ENCODE measurements around the gene LEF1.

LEF1 gene

DNA sequence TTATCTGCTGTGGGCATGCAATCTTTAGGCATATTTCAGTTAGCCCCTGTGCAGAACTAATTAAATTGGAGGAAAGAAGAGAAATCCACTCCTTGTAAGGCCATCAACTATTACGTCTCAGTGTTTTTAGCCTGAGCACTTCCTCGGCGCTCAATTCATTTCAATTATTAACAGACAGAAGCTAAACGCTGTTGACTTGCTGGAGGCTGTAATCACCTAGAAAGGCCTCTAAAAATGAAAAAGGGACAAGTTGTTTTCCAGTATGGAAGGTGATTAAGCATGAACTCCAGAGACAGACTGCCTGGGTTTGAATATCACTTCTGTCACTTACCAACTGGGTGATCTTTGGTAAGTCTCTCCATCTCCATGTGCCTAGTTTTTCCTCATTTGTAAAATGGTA is 59.6 kb downstream of the LEF1 start:
- no peak for DNase-seq

DNA sequence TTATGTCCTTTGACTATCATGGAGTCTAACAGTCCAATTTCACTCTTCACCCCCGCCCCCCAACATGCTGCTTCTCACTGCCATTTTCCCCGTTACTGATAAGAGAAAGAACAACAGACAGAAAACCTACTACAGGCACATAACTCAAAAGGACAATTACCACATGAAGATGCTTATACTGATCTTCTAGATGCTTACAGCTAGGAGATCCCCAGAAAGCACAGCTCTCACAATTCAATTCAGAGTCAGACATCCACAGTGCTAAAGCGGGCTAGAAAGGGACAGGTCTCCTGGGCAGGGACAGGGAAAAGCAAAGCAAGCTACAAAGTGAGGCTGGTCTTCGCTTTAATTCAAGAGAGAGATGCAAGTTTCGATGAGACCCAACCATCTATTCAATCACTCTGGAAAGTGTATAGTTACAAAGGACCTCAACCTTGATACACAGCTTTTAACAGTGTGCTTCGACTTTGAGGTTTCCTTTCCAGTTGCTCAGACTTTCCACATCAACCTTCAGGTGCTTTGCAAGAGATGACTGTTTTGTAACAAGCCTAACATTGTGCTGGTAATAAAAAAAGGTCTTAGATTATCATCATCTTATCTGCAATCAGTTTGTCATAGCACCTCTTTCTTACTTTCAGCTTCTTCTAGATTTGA is 60.9 kb downstream of the LEF1 start:
- DNase-seq: no peak

DNA sequence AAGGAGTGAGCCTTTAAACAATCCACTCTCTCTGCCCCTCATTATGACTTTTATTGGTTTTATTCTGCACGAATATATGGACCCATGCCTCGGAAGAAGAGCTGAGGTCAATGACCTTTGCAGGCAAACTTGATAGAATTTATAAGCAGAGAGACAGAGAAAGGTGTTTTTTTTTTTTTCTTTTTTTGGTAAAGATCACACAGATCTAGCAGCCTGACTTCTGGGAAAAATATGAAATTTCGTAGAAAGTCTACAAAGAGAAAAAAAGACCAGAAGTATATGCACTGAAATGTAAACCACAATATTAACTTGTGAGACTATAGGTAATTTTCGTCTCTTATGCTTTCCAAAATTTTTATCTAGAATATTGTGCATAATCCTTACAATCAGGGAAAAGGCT is 61.6 kb downstream of the LEF1 start:
- no peak for DNase-seq

DNA sequence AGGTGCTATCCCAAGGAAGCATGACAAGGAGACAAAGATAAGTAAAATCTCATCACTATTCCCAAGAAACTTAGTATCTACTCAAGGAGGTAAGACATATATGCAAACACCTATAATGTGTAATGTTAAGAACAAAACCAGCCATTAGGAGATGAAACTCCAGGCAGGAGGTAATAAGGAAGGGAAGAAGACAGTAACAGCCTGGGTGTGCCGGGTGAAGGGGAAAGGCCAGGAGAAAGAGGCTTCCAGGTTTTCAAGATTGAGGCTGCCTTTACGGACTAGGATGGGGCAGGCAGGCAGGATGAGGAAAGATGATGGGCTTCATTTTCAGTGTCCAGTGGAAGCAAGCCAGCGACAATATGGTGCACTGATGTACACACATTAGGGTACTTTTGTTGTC is 62.5 kb downstream of the LEF1 start:
- no peak for DNase-seq

DNA sequence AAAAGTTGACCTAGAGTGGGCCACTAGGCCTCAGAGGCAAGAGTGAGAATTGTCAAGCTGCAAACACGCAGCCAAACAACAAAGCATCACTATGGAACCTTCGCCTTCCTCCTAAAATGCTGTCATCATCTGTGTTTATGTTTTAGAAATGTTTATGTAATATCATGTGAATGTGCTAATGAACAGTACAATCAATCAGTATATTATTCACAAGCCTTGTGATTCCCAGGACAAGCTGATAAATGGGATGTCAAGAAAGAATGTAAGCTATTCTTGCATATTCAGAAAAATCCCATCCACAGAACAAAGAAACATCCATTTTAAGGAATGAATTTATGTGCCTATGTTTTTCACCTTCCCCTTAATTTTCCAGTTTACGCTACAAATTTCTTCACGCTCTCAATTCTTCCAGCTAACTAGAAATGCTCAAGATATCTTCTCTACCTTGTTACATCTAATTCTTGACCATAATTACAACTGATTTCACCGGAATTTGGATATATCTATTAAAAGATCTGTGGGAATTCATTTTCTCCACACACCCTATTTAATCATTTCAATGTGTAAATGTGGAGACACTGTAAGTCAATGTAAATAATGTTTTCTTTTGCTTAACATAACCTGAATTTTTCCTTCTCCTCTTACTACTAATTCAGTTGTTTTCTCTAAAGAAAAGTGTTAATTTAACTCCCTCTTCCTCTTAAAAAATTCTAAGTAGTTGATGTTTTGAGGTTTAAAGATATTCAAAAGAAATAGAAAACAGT is 65.5 kb downstream of the LEF1 start:
- no peak for DNase-seq

DNA sequence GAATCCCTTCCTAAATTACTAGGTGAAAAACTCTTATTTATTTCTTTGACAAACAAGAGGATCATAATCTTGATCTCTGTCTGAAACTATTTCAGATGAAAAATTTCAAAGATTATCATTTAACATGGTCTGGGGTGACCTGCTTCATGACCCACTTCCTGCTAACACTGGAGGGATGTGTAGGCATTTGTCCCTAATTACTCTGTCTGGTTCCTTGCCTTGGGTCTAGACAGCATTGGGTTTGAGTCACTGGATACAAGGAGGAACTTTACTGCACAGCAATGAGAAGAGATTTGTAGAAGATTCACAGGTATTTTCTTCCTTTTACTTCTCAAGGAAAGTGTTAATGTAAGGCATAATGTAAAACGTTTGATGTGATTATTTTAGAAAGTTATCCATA is 67.9 kb downstream of the LEF1 start:
- DNase-seq: no peak

DNA sequence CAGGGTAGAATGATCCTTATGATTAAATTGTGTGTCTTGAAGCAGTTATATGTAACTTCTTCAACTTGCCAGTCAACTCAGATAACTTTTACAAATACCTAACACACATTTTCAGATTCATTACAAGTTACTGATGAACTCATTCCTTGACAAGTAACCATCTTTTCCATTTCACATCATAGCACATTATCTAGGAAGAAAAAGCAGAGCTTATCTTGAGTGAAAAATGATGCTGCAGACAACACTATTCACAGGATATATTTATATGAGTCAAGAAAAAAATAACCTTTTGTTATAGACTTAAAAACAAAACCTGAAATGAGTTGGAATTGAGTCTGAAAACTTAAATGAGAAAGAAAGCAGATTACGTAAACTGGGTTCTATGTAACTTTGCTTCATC is 68.9 kb downstream of the LEF1 start:
- DNase-seq: no peak

GRCh38 chr4:108097990-108098553 is 70.7 kb downstream of the LEF1 start:
- no peak for DNase-seq

DNA sequence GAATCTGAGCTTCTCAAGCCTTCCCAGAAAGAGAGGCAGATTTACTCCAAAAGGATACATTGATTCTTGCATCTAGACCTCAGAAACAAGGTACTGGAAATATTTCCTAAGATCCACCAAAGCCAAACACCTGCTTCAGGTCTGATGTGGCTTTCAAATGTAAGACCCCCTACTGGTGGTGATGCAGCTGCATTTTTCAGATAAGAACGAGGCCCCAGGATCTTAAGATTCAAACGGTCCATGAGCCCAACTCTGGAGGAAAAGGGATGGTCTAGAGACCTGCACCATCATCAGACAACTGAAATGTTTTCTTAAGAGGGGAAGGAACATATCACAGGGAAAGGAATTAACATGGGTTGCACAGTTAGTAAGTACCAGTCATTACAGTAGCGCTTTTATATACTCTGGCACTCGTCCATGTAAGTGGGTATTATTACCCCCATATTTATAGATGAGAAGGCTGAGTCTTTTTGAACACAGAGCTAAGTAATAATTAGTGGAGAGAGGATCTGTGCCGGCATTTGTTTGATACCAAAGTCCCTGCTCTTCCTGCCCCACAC is 73.7 kb downstream of the LEF1 start:
- DNase-seq: no peak

GRCh38 chr4:108094131-108094530 is 74.6 kb downstream of the LEF1 start:
- no peak for DNase-seq

DNA sequence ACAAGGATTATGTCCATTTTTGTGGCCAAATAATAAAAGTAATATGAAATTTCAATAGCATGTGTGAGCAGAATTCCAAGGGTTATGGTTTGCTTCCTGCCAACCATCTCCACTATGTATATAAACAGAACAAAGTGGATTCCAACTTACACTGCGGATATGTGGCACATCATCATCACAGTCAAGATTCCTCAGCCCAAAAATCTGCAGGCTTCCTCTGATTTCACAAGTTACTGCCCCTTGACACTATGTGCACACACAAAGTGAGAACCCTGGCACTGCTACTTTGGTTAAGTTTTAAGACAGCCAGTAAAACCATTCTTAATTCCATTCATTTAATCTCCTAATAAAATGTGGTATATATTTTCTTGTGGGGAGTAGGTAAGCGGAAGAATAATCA is 76.4 kb downstream of the LEF1 start:
- no peak for DNase-seq

GRCh38 chr4:108087293-108087967 is 81.3 kb downstream of the LEF1 start:
- DNase-seq: no peak

- no peak for DNase-seq
These were observed 87.5 kb downstream of the LEF1 start for GRCh38 chr4:108081256-108081655.

DNA sequence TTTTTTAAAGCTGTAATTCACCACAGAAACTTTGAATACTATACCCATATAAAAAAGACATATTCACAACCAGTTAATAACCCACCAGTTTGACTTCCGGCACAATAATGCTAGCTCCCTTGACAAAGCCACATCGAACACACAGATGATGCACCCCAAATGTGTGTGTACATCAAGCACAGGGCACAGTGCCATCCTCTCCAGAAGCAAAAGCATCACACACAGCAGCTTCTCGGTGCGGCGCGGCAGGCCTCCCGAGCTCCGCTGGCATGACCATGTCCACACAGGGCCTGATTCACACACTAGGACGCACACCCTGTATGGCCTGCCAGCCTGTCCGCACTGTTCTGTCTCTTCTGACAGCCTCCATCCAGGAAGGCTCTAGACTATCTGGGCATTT is 88.0 kb downstream of the LEF1 start:
- no peak for DNase-seq

- DNase-seq: peak; percentile 23
These were observed 90.6 kb downstream of the LEF1 start for GRCh38 chr4:108078024-108078733.

DNA sequence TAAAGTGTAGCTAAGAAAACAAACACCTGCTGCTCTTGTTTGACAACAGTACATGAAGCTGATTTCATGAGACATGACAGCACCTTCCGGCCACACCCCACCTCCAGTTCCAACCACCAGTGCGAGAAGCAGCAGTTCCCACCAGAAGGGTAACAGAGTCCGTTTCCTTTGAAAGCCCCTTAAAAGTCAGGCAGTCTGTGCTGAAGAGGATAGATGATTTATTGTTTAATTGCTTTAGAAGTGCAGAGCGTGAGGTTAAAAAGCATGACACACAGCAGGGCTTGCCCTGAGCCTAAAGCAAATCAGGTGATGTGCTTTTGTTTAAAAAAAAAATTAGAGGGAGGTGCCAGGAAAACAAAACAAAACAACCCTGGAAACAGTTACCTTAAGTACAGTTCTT is 96.4 kb downstream of the LEF1 start:
- no peak for DNase-seq

- no peak for DNase-seq
These were observed 98.0 kb downstream of the LEF1 start for GRCh38 chr4:108070775-108071174.

DNA sequence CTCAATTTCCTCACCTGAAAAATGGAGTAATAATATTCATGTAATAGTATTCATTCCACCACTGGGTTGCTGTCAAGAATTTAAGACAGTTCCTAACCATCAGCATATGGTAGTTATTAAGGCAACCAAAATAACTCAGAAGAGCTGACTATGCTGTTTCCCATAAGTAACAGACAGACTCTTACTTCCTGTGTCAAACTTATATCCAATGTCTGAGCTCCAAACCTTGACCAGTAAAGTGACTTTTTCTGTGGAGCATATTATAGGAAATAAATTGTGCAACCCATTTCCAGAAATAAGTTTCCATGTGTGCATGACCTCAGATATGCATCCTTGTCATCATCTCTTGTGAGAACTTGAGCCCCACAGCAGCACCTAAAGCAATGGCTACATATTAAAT is 100.3 kb downstream of the LEF1 start:
- DNase-seq: peak; percentile 87

DNA sequence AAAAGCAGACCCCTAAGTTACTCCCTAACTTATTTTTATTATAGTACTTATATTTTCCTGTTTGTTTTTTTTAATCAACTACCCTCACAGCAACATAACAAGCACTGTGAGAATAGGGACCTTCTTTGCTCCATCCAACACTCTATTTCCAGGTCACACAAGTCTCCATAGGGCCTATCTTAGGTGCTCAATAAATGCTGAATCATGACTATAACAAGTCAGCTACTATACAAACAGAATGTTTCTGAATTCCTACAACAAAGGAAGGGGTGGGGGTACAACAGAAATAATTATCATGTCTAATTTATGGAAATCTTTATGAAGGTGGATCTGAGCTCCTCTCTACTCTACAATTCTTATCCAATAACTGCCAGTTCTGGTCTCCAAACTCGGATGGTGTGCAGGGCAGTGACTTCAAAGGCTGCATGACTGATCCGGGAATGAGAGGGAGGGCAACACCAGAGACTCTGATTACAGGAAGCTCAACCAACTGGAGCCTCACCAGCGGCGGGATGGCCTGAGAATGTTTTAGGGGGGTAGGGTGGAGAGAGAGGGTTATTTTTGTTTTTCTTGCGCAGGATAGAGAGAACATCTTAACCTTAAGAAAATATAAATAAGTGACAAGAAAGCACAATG is 107.9 kb downstream of the LEF1 start:
- DNase-seq: no peak

- DNase-seq: peak; percentile 64
These were observed 108.6 kb downstream of the LEF1 start for GRCh38 chr4:108060164-108060563.

DNA sequence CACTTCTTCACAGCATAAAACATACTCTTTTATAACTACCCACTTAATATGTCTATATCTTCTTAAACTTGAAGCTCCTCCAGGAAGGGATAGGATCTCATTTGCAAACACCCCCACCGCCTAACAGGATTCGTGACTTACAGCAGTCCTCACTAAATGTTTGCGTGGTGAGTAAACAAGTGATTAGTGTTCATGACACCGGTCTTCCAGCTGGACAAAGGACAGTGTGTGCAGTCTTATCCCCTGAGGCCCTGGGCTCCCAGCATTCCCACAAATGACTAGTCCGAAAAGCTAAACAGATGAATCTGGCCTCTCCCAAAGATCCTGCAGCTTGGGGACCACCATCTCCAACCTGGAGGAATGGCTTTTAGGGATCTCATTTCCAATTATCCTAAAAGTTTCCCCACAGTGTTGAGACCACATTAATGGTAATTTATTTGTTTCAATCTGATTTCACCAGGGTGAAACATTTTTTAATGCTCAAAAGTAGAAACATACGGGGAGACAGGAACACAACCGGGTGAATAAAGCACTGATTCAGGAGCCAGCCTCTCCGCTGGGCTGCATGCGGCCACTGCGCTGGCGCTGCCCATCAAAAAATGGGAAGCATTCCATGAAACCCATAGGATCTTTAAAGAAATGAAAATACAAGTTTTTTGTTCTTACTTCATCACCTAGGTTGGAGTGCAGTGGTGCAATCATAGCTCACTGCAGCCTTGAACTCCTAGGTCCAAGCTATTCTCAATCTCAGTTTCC is 109.9 kb downstream of the LEF1 start:
- peak; percentile 29 for DNase-seq

DNA sequence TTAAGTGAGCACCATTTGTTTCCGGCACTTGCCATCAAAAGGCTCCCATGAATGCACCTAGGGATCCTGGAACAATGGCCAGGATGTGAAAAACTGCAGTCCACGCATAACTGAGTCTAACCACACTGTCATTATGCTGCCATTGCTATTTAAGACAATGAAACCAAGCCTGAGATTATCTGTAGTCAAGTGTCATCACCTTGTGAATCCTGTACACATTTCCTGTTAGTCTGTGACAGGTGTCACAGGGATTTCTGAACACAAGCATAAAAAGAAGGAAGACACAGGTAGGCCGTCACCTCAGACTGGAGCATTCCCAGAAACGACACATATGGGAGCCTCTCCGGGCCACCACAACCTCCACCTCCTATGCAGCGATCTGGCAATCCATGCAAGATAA is 112.3 kb downstream of the LEF1 start:
- no peak for DNase-seq
